Smooth muscle cell of the brain vasculature (primary cell): ENCODE measurements around the gene RAB3C.
"Not testable (repeated sequence)": the region's sequence is repeated elsewhere in the genome, so short reads cannot be mapped to it uniquely, and the experiment has no call there.

Experiments used
- DNase-seq: peaks from one replicate; pipeline ENCODE4 v3.0.0-alpha.2; 2012; ENCODE audit warnings: low read depth, low spot score

RAB3C gene

GRCh38 chr5:58674711-58675110, 91.8 kb downstream of the RAB3C start:
- no peak for DNase-seq

GRCh38 chr5:58675341-58675740, 92.5 kb downstream of the RAB3C start:
- DNase-seq: no peak

GRCh38 chr5:58677650-58678049, 94.8 kb downstream of the RAB3C start:
- no peak for DNase-seq

- DNase-seq: no peak
Observed at GRCh38 chr5:58680503-58680902, 97.6 kb downstream of the RAB3C start.

- DNase-seq: no peak
Observed at GRCh38 chr5:58681943-58682342, 99.1 kb downstream of the RAB3C start.

GRCh38 chr5:58683567-58683966, 100.7 kb downstream of the RAB3C start:
- DNase-seq: no peak

- no peak for DNase-seq
Observed at GRCh38 chr5:58687079-58687478, 104.2 kb downstream of the RAB3C start.

GRCh38 chr5:58687595-58687994, 104.7 kb downstream of the RAB3C start:
- DNase-seq: no peak

- DNase-seq: not testable (repeated sequence)
Observed at GRCh38 chr5:58699088-58699761, 116.3 kb downstream of the RAB3C start.

- no peak for DNase-seq
Observed at GRCh38 chr5:58699762-58700118, 116.9 kb downstream of the RAB3C start.

GRCh38 chr5:58703925-58704555, 121.2 kb downstream of the RAB3C start:
- DNase-seq: no peak

- DNase-seq: no peak
Observed at GRCh38 chr5:58706736-58707135, 123.9 kb downstream of the RAB3C start.

- DNase-seq: no peak
Observed at GRCh38 chr5:58708456-58708855, 125.6 kb downstream of the RAB3C start.

- DNase-seq: not testable (repeated sequence)
Observed at GRCh38 chr5:58710425-58710824, 127.5 kb downstream of the RAB3C start.

- DNase-seq: no peak
Observed at GRCh38 chr5:58710871-58711270, 128.0 kb downstream of the RAB3C start.

GRCh38 chr5:58711965-58712364, 129.1 kb downstream of the RAB3C start:
- no peak for DNase-seq

GRCh38 chr5:58714046-58714445, 131.2 kb downstream of the RAB3C start:
- no peak for DNase-seq

GRCh38 chr5:58715997-58716656, 133.3 kb downstream of the RAB3C start:
- DNase-seq: no peak

GRCh38 chr5:58716713-58717112, 133.8 kb downstream of the RAB3C start:
- no peak for DNase-seq

GRCh38 chr5:58717303-58718007, 134.6 kb downstream of the RAB3C start:
- DNase-seq: no peak

- DNase-seq: no peak
Observed at GRCh38 chr5:58718269-58718978, 135.5 kb downstream of the RAB3C start.

GRCh38 chr5:58722160-58722559, 139.3 kb downstream of the RAB3C start:
- DNase-seq: no peak
